IMR-90 (cell line): ENCODE measurements around the gene RHOBTB3. TPM values are rescaled to one million over a fixed set of nuclear protein-coding genes. Genes with fewer than 3 reads are reported as not detected.
"Not testable (repeated sequence)": the region's sequence is repeated elsewhere in the genome, so short reads cannot be mapped to it uniquely, and the experiment has no call there.

Experiments used
- ATAC-seq: fragments of 200-7000 bp; cut with Tn5 transposase; 2 replicates; pipeline ENCODE4 v1.9.1; 2020; ENCODE audit warnings: low read depth, mild to moderate bottlenecking, moderate library complexity
- BruUV-seq: library from RNA; stranded (reverse); fragments of 400-500 nt; replicated peaks from 2 replicates; lab custom pipeline; 2021; lab: Mats Ljungman, UMichigan
- CTCF ChIA-PET: fragments of 300-600 bp; formaldehyde crosslinking; extraction: SDS; loops from one replicate; lab custom pipeline; 2021; ENCODE audit warnings: antibody characterized with exemption; lab: Yijun Ruan, JAX
- POLR2A ChIA-PET: fragments of 300-600 bp; sonication (Branson Sonifier 250); formaldehyde crosslinking; loops from one replicate; lab custom pipeline; 2022; ENCODE audit warnings: antibody characterized with exemption; ENCODE audit not compliant: unreplicated experiment; lab: Charles Lee
- DNase-seq: peaks from one replicate; pipeline ENCODE4 v3.0.0; 2013
- H2AFZ ChIP-seq: replicated peaks from 2 replicates; pipeline ENCODE3; 2013; ENCODE audit warnings: low read length, mild to moderate bottlenecking; ENCODE audit not compliant: poor library complexity
- H2AK5ac ChIP-seq: 2 replicates; pipeline ENCODE4 v1.6.1; 2013; ENCODE audit warnings: low read depth, low read length, inconsistent platforms
- H2AK9ac ChIP-seq: replicated peaks from 2 replicates; pipeline ENCODE3; 2013; ENCODE audit warnings: mild to moderate bottlenecking, low read depth, low read length, moderate library complexity; ENCODE audit not compliant: poor library complexity
- H2BK120ac ChIP-seq: 2 replicates; pipeline ENCODE4 v1.6.1; 2013; ENCODE audit warnings: low read depth, low read length, inconsistent platforms
- H2BK15ac ChIP-seq: 3 replicates; pipeline ENCODE4 v1.6.1; 2013; ENCODE audit warnings: low read depth, low read length, inconsistent platforms
- H2BK20ac ChIP-seq: 2 replicates; pipeline ENCODE4 v1.6.1; 2013; ENCODE audit warnings: low read depth, mild to moderate bottlenecking, inconsistent platforms, low read length, moderate library complexity
- H2BK5ac ChIP-seq: 2 replicates; pipeline ENCODE4 v1.6.1; 2013; ENCODE audit warnings: mild to moderate bottlenecking, low read depth, low read length, inconsistent platforms; ENCODE audit not compliant: poor library complexity, severe bottlenecking
- H3K14ac ChIP-seq: replicated peaks from 2 replicates; pipeline ENCODE4 v1.6.1; 2013; ENCODE audit warnings: low read depth, low read length, inconsistent platforms
- H3K18ac ChIP-seq: 2 replicates; pipeline ENCODE4 v1.6.1; 2013; ENCODE audit warnings: low read depth, low read length, control low read depth
- H3K23ac ChIP-seq: 2 replicates; pipeline ENCODE4 v1.6.1; 2013; ENCODE audit warnings: low read depth, low read length, inconsistent platforms
- H3K27ac ChIP-seq: 2 replicates; pipeline ENCODE4 v1.5.1; 2013; ENCODE audit warnings: mild to moderate bottlenecking, control low read depth, low read length; ENCODE audit not compliant: insufficient read depth
- H3K27me3 ChIP-seq: 2 replicates; pipeline ENCODE4 v1.6.1; 2013; ENCODE audit warnings: low read length; ENCODE audit not compliant: control insufficient read depth, insufficient read depth
- H3K36me3 ChIP-seq: 2 replicates; pipeline ENCODE4 v1.6.1; 2013; ENCODE audit warnings: low read length, mixed read lengths; ENCODE audit not compliant: control insufficient read depth, insufficient read depth
- H3K4ac ChIP-seq: 2 replicates; pipeline ENCODE4 v1.6.1; 2013; ENCODE audit warnings: low read depth, low read length, inconsistent platforms
- H3K4me1 ChIP-seq: 2 replicates; pipeline ENCODE4 v1.6.1; 2013; ENCODE audit warnings: low read length, mixed read lengths; ENCODE audit not compliant: control insufficient read depth, insufficient read depth
- H3K4me2 ChIP-seq: 2 replicates; pipeline ENCODE4 v1.6.1; 2013; ENCODE audit warnings: low read depth, mild to moderate bottlenecking, control low read depth, low read length, moderate library complexity
- H3K4me3 ChIP-seq: 2 replicates; pipeline ENCODE4 v1.5.1; 2013; ENCODE audit warnings: low read depth, mild to moderate bottlenecking, control low read depth, low read length, moderate library complexity; ENCODE audit not compliant: insufficient read depth
- H3K56ac ChIP-seq: 2 replicates; pipeline ENCODE4 v1.6.1; 2013; ENCODE audit warnings: low read length, inconsistent platforms; ENCODE audit not compliant: insufficient read depth; ENCODE audit errors: extremely low read depth
- H3K79me1 ChIP-seq, 2 experiments: 2 replicates each; pipeline ENCODE4 v1.6.1; 2013; ENCODE audit warnings: low read length in 2 of 2, inconsistent platforms in 1 of 2, low read depth in 1 of 2
- H3K9ac ChIP-seq: 2 replicates; pipeline ENCODE4 v1.6.1; 2013; ENCODE audit warnings: low read depth, low read length, control low read depth
- H3K9me1 ChIP-seq: 2 replicates; pipeline ENCODE4 v1.6.1; 2013; ENCODE audit warnings: low read length, inconsistent platforms; ENCODE audit not compliant: insufficient read depth
- H3K9me3 ChIP-seq: 2 replicates; pipeline ENCODE4 v1.6.1; 2013; ENCODE audit warnings: low read length; ENCODE audit not compliant: control insufficient read depth, insufficient read depth
- H4K20me1 ChIP-seq: 2 replicates; pipeline ENCODE4 v1.6.1; 2013; ENCODE audit warnings: low read length, inconsistent platforms; ENCODE audit not compliant: insufficient read depth
- H4K5ac ChIP-seq: 2 replicates; pipeline ENCODE4 v1.6.1; 2013; ENCODE audit warnings: mild to moderate bottlenecking, low read depth, low read length, control low read depth
- H4K8ac ChIP-seq, 2 experiments: 2 replicates each; pipeline ENCODE4 v1.6.1; 2013; ENCODE audit warnings: low read depth in 2 of 2, low read length in 2 of 2, control low read depth in 1 of 2, inconsistent platforms in 1 of 2
- H4K91ac ChIP-seq: 2 replicates; pipeline ENCODE4 v1.6.1; 2013; ENCODE audit warnings: low read depth, low read length, inconsistent platforms; ENCODE audit not compliant: insufficient read depth
- WGBS, 2 experiments: methylation state at CpG; one replicate each; pipeline versions ENCODE4 v1.1.5 to v1.1.7; 2013; ENCODE audit warnings: missing lambda C conversion rate in 2 of 2; ENCODE audit not compliant: insufficient read length in 1 of 2; ENCODE audit errors: extremely low coverage in 2 of 2; 5-methylcytosine and 5-hydroxymethylcytosine counted together
- dilution Hi-C: fragments of 300-500 bp; cut with HindIII; formaldehyde crosslinking; loops from one replicate; pipeline ENCODE4 v1.14.3; 2018; ENCODE audit warnings: low sequenced_read_pairs; ENCODE audit not compliant: unreplicated experiment
- in situ Hi-C: fragments of 300-500 bp; cut with MboI; formaldehyde crosslinking; loops from 3 replicates; pipeline ENCODE4 v1.14.3; 2019; ENCODE audit warnings: low sequenced_read_pairs, inconsistent platforms, mixed read lengths
- intact Hi-C: fragments of 100-400 bp; cut with micrococcal nuclease; formaldehyde crosslinking; loops from 2 replicates; pipeline ENCODE4 v1.10.0; 2022
- polyA plus RNA-seq, 3 experiments: library from polyadenylated mRNA; depleted of rRNA; stranded (reverse); fragments of >200 nt; gene quantifications; 2 replicates each; pipeline ENCODE4 v1.2.3, GENCODE V29; 2012; ENCODE audit warnings: low replicate concordance in 1 of 3
- total RNA-seq: library from RNA; depleted of rRNA; stranded (reverse); fragments of >200 nt; gene quantifications from 2 replicates; pipeline ENCODE4 v1.2.3, GENCODE V29; 2012

Gene RHOBTB3
- total and polyA plus RNA-seq, 2 of the 4 experiments (the other 2 are of a cell fraction), result 117 to 447 TPM

- not testable (repeated sequence) for H3K18ac ChIP-seq, H2AK9ac ChIP-seq
- POLR2A ChIA-PET, result interaction anchor here (1.5 kb wide), 1 partner anchor 10 kb away, joined by 4 read pairs; the partner anchor contains the start of gene GLRX
These were observed 81.9 kb downstream of the RHOBTB3 start for GRCh38 chr5:95813035-95813434.

More at GRCh38 chr5:95813035-95813434, 81.9 kb downstream of the RHOBTB3 start:
- intact Hi-C loops, H3K23ac ChIP-seq, H3K9me3 ChIP-seq, dilution Hi-C loops, ATAC-seq, H2BK20ac ChIP-seq, H2BK5ac ChIP-seq, H3K56ac ChIP-seq, H3K14ac ChIP-seq, H2AK5ac ChIP-seq, in situ Hi-C loops, H2BK120ac ChIP-seq, H2BK15ac ChIP-seq, H3K27me3 ChIP-seq, H4K8ac ChIP-seq, H3K27ac ChIP-seq, H3K4ac ChIP-seq, H3K9ac ChIP-seq, H3K4me2 ChIP-seq, DNase-seq, H4K5ac ChIP-seq, BruUV-seq, H3K4me3 ChIP-seq, H4K91ac ChIP-seq, H2AFZ ChIP-seq: not testable (repeated sequence)
- peaks cover 30% of the 10 kb centered on the region for H3K36me3 ChIP-seq
- H3K9me1 ChIP-seq, result peaks cover 19% of the 10 kb centered on the region
- H4K20me1 ChIP-seq, result peaks cover 18% of the 10 kb centered on the region
- peaks cover 24% of the 10 kb centered on the region for H3K4me1 ChIP-seq
- CTCF ChIA-PET, result interaction anchor here (1.4 kb wide), 1 partner anchor 32 kb away, joined by 5 read pairs; no protein-coding TSS in a partner anchor
- 77% methylated on average over 4 of the region's 8 CpGs; no CpG with 5 or more reads in 1 of the 2 experiments for WGBS, 2 experiments
- peaks cover 21 to 51% of the 10 kb centered on the region in 2 experiments for H3K79me1 ChIP-seq
